CD1c-positive myeloid dendritic cell (primary cell): ENCODE results near the gene PPEF1.
"Not testable (repeated sequence)": the region's sequence is repeated elsewhere in the genome, so short reads cannot be mapped to it uniquely, and the experiment has no call there.

Experiments
- DNase-seq: peaks from one replicate; pipeline ENCODE4 v3.0.0-alpha.2; 2016; ENCODE audit errors: extremely low spot score

Gene PPEF1

DNA sequence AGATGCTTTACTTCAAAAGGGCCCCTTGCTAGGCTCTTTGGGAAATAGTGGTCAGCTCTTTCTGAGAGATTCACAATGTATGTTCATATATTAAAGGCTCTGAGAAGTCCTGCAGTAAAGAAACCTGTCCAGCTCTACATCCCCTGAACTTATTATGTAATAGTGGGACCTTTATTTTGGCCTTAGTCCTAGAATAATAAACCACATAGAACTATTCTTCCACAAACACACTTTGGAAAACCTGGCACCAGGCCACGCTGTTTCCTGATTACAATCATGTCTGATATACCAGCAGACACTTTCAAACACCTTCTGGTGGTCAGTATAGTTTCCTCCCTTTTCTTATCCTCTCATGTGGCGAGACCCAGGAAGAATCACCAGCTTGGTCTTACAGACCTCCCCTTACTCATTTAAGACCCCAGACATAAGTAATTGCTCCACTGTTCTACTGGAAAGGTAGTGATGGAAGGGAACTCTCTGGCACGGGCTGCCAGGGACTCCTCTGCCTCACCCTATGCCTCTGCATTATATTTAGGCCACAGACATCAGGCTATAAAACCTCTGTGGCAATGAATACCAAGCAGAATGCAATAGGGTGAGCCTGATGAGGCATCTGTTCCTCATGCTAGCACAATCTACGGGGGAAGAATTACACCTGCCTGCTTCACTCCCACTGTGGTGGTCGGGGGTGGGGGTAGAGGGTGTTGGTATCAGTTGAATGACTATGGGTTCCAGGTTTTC, 5.7 kb upstream of the PPEF1 start:
- DNase-seq = no peak

DNA sequence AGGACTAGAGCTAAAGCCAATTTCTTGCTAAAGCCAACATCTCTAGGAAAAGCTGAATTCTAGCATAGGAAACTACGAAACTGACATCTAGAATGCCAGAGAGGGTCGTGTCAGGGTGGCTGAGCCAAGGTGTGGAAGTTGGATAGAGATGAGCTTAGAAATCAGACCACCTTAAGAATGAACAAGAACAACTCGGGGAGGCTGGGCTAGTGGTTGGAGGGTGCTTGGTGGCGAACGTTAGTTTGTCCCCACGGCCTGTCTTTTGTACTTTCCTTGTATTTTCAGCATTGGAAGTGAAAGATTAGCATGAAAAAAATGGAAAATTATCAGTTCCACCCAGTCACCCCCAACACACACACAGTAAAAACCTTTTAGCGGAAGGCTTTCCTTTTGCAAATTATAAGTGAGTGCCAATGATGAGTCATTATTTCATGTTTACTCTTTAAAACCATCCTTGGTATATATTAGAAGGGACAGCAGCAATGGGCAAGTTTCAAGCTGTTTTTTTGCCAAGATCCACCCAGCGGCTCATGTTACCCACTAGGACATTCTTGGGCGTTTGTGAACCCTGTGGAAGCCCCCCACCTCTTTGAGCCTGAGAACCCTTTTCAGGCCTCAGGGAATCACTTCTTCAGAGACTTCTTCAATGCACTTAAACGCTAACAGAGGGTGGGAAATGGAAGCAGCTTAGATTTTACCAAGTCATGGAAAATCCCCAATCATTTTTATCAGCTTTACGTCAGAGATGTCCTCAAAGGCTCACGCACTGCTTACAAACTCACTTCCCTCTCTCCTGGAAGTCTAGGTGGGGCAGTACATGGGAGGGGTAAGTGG, 4.9 kb upstream of the PPEF1 start:
- no peak for DNase-seq

- no peak for DNase-seq
Observed at GRCh38 chrX:18709833-18710232, 2.4 kb downstream of the PPEF1 start.

DNA sequence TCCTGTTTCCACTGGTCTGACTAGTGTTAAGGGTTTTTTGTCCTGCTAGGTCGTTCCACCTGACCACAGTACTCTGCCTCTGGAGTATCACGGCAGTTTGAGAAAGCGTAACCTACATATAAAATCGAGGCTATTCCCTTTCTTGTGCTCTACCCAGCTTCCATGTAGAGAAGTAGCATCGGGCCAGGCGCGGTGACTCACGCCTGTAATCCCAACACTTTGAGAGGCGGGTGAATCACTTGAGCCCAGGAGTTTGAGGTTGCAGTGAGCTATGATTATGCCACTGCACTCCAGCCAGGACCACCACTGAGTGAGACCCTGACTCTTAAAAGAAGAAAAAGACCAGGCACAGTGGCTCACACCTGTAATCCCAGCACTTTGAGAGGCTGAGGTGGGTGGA, 7.5 kb downstream of the PPEF1 start:
- no peak for DNase-seq

GRCh38 chrX:18719852-18720251, 12.4 kb downstream of the PPEF1 start:
- DNase-seq = no peak

DNA sequence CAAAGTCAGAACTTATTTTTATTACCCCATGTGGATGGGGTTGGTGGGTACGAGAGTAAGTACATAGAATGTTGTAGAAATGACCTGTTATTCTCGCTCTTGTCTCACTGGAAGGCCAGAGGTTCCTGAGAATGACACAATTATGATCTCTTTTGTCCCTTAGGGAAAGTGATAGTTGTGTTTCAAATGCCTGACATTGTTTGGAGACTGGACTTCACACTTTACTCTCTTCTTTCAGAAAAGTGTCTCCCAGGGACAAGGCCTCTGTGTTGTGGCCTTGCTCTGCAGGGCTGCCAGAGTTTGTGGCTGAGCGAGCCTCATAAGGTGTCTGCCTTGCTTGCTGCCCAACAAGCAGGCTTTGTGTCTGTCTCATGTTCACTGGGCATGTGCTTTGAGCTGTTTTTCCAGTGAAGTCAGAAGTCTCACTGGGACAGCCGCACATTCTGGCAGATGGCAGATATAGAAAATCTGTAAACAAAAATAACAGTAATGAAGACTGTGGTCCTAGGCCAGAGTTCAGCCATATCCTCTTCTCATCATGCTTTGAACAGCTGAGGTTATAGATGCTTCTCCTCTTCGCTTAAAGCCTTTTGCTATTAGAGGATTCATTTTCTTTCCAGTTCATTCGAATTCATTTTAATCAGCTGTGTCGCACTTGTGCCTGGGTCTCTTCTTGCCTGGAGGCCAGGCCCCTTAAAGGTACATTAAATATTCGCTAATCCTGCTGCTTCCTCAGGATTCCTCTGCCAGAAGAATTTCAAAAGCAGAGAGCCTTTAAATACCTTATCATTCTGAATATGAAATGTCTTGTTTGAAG, 14.4 kb downstream of the PPEF1 start:
- DNase-seq = no peak

DNA sequence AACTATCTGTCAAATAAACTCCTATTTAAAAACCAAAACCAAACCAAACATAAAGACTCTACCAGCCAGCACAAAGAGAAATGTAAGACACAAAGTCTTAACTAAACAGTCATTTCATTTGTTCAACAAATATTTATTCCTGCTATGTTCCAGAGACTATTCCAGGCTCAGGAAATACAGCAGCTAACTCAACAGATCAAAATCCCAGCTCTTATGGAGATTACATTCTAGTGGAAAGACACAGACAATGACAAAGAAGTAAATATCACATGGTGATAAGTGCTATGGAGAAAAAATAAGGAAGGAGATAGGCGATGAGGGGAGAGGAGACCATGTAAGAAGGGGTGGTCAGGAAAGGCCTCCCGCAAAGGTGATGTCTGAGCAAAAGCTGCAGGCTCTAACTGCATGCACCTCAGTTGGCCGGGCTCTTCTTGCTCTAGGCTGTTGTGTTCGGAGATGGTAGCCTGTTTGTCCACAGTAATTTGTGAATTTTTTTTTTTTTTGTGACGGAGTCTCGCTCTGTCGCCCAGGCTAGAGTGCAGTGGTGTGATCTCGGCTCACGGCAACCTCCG, 15.1 kb downstream of the PPEF1 start:
- DNase-seq = no peak

DNA sequence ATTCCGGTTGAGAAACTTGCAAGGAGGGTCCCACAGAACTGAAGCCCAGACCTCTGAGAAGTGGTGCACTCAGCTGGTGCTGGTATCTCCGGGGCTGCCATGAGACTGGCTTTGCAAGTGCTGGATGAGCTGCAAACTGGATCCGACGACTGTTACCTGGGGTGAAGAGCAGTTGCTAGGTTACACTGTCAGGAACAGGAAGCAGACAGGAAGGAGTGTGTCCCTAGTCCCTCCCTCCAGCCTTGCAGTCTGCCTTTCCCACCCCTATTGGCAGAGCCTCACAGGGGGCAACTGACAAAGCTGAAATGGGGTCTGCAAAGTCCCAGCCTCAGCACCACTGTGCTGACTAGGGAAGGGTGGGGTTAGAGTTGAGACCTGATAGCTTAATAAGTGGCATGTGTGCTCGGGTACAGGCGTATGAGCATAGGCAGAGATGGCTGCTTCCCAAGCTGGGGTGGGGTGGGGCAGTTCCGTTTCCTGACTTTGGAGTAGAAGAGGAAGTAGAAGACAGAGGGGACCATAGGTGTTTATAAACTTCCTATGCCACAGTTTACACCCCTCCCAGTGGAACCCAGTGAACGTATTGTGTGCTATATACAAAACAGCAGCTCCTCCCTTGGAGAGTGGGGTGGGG, 18.0 kb downstream of the PPEF1 start:
- DNase-seq = no peak

GRCh38 chrX:18733287-18733686, 25.8 kb downstream of the PPEF1 start:
- DNase-seq = no peak

- not testable (repeated sequence) for DNase-seq
Observed at GRCh38 chrX:18739609-18740008, 32.2 kb downstream of the PPEF1 start.

DNA sequence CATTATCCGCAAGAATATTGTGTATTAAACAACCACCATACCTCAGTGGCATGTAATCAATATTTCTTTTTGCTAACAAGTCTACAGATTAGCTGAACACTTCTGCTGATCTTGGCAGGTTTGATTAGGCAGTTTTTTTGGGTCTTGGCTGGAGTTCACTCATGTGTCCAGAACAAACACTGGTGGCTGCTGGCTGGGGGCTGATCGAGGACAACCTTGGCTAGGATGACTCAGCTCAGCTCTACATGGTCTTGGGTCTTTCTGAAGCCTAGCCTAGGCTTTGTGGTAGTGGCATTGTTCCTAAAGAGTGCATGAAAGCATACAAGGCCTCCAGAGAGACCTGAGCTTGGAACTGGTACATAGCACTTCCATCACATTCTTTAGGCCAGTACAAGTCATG, 41.1 kb downstream of the PPEF1 start:
- DNase-seq = no peak

GRCh38 chrX:18753631-18754030, 46.2 kb downstream of the PPEF1 start:
- DNase-seq = no peak

DNA sequence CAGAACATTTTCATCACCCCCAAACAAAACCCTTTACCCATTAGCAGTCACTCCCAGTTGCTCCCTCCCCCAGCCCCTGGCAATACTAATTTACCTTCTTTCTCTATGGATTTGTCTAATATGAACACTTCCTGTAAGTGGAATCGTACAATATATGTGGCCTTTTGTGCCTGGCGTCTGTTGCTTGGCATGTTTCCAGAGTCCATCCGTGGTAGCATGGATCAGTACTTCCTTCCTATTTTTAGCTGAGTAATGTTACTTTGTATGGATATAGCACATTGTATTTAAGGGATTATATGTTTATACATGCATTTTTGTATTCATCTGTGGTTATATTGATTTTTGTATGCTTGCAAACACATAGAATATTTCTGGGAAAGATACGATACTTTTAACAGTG, 48.2 kb downstream of the PPEF1 start:
- DNase-seq = no peak

GRCh38 chrX:18757956-18758932, 50.8 kb downstream of the PPEF1 start:
- DNase-seq = no peak

- no peak for DNase-seq
Observed at GRCh38 chrX:18761750-18762149, 54.3 kb downstream of the PPEF1 start.

DNA sequence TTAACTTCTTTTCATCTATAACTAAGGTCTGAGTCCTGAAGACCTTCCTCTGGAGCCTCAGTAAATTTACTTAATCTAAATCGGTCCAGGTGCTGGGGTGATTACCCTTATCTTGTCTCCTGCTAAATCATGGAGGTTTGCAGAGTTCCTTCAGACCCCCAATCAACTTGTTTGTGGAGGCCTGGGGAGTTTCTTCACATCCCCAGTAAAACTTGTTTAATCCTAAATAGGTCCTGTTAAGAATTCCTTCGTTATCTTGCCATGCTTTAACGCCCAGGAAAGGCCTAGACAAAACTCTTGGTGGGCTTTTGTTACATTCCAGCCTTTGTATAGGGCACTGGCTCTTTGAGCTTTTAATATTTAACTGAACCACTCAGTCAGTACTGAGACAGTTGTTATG, 55.7 kb downstream of the PPEF1 start:
- not testable (repeated sequence) for DNase-seq

DNA sequence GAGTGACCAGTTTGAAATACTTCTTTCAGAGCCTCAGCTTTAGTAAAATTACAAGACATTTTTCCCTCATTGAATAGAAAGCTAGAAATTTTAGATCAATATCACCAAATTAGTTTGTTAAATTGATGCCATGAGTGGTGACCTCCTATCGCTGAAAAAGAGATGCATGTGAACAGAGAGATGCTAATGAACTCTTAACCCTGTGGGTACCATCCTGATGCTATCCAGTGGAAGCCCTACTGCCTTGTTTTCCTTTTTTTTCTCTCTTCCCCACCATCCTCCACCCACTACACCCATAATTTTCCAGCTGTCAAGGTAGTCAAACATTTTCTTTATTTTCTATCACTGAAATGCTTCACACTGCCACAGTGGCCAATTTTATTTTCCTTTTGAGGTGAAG, 61.9 kb downstream of the PPEF1 start:
- no peak for DNase-seq

GRCh38 chrX:18769812-18770573, 62.5 kb downstream of the PPEF1 start:
- no peak for DNase-seq

- no peak for DNase-seq
Observed at GRCh38 chrX:18789916-18790315, 82.5 kb downstream of the PPEF1 start.

- DNase-seq = no peak
Observed at GRCh38 chrX:18792828-18793227, 85.4 kb downstream of the PPEF1 start.
